Stimulated activated CD4-positive, alpha-beta T cell treated with anti-CD3 and anti-CD28 coated beads, TNF-alpha, amount 100 ng/mL, for 48 hours (primary cell): ENCODE measurements around the gene DLGAP1.

Source experiments
- DNase-seq, 3 donors: peaks; one replicate each; pipeline ENCODE4 v3.0.0-alpha.2; 2020; ENCODE audit warnings: low read depth in 3 of 3

DLGAP1 gene

GRCh38 chr18:3821524-3821923 lies 633.6 kb downstream of the DLGAP1 start:
- DNase-seq, result no peak

GRCh38 chr18:3819961-3820360 lies 635.1 kb downstream of the DLGAP1 start:
- no peak for DNase-seq

GRCh38 chr18:3816610-3817363 lies 638.3 kb downstream of the DLGAP1 start:
- no peak for DNase-seq

- DNase-seq, result no peak
Observed at GRCh38 chr18:3815991-3816390, 639.1 kb downstream of the DLGAP1 start.

- DNase-seq, result no peak
Observed at GRCh38 chr18:3814816-3815215, 640.3 kb downstream of the DLGAP1 start.

- DNase-seq, result no peak
Observed at GRCh38 chr18:3810296-3810695, 644.8 kb downstream of the DLGAP1 start.

- no peak for DNase-seq
Observed at GRCh38 chr18:3808985-3809780, 645.9 kb downstream of the DLGAP1 start.

GRCh38 chr18:3806656-3807055 lies 648.5 kb downstream of the DLGAP1 start:
- DNase-seq, result no peak

- no peak for DNase-seq
Observed at GRCh38 chr18:3804336-3804735, 650.8 kb downstream of the DLGAP1 start.

- no peak for DNase-seq
Observed at GRCh38 chr18:3803350-3803749, 651.8 kb downstream of the DLGAP1 start.

GRCh38 chr18:3799515-3799914 lies 655.6 kb downstream of the DLGAP1 start:
- DNase-seq, result no peak

- no peak for DNase-seq
Observed at GRCh38 chr18:3798032-3798431, 657.1 kb downstream of the DLGAP1 start.

GRCh38 chr18:3796434-3796833 lies 658.7 kb downstream of the DLGAP1 start:
- DNase-seq, result no peak

- DNase-seq, result no peak
Observed at GRCh38 chr18:3794537-3795348, 660.4 kb downstream of the DLGAP1 start.

GRCh38 chr18:3793545-3793944 lies 661.6 kb downstream of the DLGAP1 start:
- no peak for DNase-seq

- DNase-seq, result no peak
Observed at GRCh38 chr18:3793111-3793510, 662.0 kb downstream of the DLGAP1 start.

GRCh38 chr18:3792711-3793110 lies 662.4 kb downstream of the DLGAP1 start:
- no peak for DNase-seq

GRCh38 chr18:3791238-3791637 lies 663.9 kb downstream of the DLGAP1 start:
- DNase-seq, result no peak

- DNase-seq, result no peak
Observed at GRCh38 chr18:3790703-3791102, 664.4 kb downstream of the DLGAP1 start.

GRCh38 chr18:3789525-3789924 lies 665.6 kb downstream of the DLGAP1 start:
- DNase-seq, result no peak

- no peak for DNase-seq
Observed at GRCh38 chr18:3784949-3785348, 670.2 kb downstream of the DLGAP1 start.

GRCh38 chr18:3782901-3783300 lies 672.2 kb downstream of the DLGAP1 start:
- no peak for DNase-seq
